Measurements from ENCODE around the gene YEATS4. TPM values are rescaled to one million over a fixed set of nuclear protein-coding genes. Genes with fewer than 3 reads are reported as not detected.

The YEATS4 gene
- total RNA-seq, 1 experiment from 2014 or later = 46.1 TPM

GRCh38 chr12:69342421-69342820 is 17.1 kb upstream of the YEATS4 start:
- DNase-seq (ENCODE audit: low spot score) = no peak

- no peak for DNase-seq (ENCODE audit: low spot score)
Observed at GRCh38 chr12:69343357-69343756, 16.2 kb upstream of the YEATS4 start.

- DNase-seq (ENCODE audit: low spot score) = no peak
Observed at GRCh38 chr12:69343885-69344612, 15.5 kb upstream of the YEATS4 start.

GRCh38 chr12:69345077-69345476 is 14.5 kb upstream of the YEATS4 start:
- no peak for DNase-seq (ENCODE audit: low spot score)

- DNase-seq (ENCODE audit: low spot score) = no peak
Observed at GRCh38 chr12:69345742-69346141, 13.8 kb upstream of the YEATS4 start.

- no peak for DNase-seq (ENCODE audit: low spot score)
Observed at GRCh38 chr12:69348162-69348938, 11.2 kb upstream of the YEATS4 start, which contains the start of gene LYZ. Gene LYZ, plus strand, starts transcription at chr12:69348381. Its CDS starts 28 bp downstream, at chr12:69348409.

- no peak for DNase-seq (ENCODE audit: low spot score)
Observed at GRCh38 chr12:69350002-69350626, 9.4 kb upstream of the YEATS4 start.

- DNase-seq (ENCODE audit: low spot score) = no peak
Observed at GRCh38 chr12:69350777-69351176, 8.8 kb upstream of the YEATS4 start.

- no peak for DNase-seq (ENCODE audit: low spot score)
Observed at GRCh38 chr12:69351462-69352236, 7.9 kb upstream of the YEATS4 start.

- no peak for DNase-seq (ENCODE audit: low spot score)
Observed at GRCh38 chr12:69352904-69353303, 6.6 kb upstream of the YEATS4 start.

GRCh38 chr12:69354172-69354555 is 5.4 kb upstream of the YEATS4 start:
- DNase-seq (ENCODE audit: low spot score) = no peak

- DNase-seq (ENCODE audit: low spot score) = no peak
Observed at GRCh38 chr12:69354556-69355187, 4.9 kb upstream of the YEATS4 start.

- DNase-seq (ENCODE audit: low spot score) = no peak
Observed at GRCh38 chr12:69355363-69356028, 4.0 kb upstream of the YEATS4 start.

GRCh38 chr12:69360348-69360672 is 767 bp downstream of the YEATS4 start:
- no peak for DNase-seq (ENCODE audit: low spot score)

GRCh38 chr12:69366796-69367195 is 7.3 kb downstream of the YEATS4 start:
- DNase-seq (ENCODE audit: low spot score) = no peak

- DNase-seq (ENCODE audit: low spot score) = no peak
Observed at GRCh38 chr12:69368171-69368570, 8.6 kb downstream of the YEATS4 start.

- DNase-seq (ENCODE audit: low spot score) = no peak
Observed at GRCh38 chr12:69383074-69383473, 23.5 kb downstream of the YEATS4 start.

GRCh38 chr12:69385038-69385437 is 25.5 kb downstream of the YEATS4 start:
- no peak for DNase-seq (ENCODE audit: low spot score)

GRCh38 chr12:69386921-69387320 is 27.4 kb downstream of the YEATS4 start:
- no peak for DNase-seq (ENCODE audit: low spot score)

- DNase-seq (ENCODE audit: low spot score) = peak; percentile 46
Observed at GRCh38 chr12:69388371-69388770, 28.8 kb downstream of the YEATS4 start.

- DNase-seq (ENCODE audit: low spot score) = peak; percentile 19
Observed at GRCh38 chr12:69389831-69390230, 30.3 kb downstream of the YEATS4 start.
